Measurements from ENCODE around the gene PPFIBP1.

Gene PPFIBP1

DNA sequence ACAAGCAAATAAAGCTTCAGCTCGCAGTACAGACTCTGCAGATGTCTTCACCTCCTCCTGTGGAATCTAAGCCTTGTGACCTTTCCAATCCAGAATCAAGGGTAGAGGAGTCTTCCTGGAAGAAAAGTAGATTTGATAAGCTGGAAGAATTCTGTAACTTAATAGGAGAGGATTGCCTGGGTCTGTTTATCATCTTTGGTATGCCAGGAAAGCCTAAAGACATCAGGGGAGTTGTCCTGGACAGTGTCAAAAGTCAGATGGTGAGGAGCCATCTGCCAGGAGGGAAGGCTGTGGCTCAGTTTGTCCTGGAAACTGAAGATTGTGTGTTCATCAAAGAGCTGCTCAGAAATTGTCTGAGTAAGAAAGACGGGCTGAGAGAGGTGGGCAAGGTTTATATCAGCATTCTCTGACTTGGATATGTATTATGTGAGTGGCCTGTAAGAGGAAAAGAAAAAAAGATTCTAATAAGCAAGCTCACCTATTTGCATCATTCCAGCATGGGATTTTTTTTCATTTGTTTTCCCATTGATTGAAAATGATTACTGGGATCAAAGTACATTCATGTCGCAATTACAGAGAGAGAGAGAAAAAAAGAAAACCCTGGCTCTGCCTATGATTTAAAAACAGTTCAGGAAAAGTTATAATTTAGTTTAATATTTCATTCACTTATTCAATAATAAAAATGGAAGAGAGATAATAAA, 173.0 kb downstream of the PPFIBP1 start:
- TF ChIP-seq, protein P1, sequence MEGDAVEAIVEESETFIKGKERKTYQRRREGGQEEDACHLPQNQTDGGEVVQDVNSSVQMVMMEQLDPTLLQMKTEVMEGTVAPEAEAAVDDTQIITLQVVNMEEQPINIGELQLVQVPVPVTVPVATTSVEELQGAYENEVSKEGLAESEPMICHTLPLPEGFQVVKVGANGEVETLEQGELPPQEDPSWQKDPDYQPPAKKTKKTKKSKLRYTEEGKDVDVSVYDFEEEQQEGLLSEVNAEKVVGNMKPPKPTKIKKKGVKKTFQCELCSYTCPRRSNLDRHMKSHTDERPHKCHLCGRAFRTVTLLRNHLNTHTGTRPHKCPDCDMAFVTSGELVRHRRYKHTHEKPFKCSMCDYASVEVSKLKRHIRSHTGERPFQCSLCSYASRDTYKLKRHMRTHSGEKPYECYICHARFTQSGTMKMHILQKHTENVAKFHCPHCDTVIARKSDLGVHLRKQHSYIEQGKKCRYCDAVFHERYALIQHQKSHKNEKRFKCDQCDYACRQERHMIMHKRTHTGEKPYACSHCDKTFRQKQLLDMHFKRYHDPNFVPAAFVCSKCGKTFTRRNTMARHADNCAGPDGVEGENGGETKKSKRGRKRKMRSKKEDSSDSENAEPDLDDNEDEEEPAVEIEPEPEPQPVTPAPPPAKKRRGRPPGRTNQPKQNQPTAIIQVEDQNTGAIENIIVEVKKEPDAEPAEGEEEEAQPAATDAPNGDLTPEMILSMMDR (IDR thresholded peaks at IDR 0.05): no peak

DNA sequence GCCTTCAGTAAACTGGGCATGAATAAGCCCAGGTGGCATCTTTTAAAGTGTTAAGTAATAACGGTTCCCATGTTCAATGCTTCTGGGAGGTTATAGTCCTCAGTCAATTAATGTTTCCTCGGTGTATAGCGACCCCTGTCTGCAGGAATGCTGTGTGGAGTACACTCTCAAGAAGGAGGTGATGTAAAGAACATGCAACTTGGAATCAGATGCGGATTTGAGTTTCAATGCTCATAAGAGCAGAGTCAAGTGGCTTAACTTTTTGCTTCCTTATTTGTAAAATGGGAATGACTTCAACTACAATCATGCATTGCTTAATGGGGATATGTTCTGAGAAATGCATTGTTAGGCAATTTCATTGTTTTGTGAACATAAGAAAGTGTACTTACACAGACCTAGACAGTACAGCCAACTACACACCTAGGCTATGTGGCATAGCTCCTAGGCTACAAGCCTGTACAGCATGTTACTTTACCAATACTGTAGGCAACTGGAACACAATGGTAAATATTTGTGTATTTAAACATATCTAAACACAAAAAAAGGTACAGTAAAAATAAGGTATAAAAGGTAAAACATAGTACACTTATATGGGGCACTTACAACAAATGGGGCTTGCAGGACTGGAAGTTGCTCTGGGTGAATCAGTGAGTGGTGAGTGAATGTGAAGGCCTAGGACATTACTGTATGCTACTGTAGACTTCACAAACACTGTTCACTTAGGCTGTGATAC, 179.9 kb downstream of the PPFIBP1 start:
- TF ChIP-seq, protein P1 (IDR thresholded peaks at IDR 0.05): peak; percentile 94

DNA sequence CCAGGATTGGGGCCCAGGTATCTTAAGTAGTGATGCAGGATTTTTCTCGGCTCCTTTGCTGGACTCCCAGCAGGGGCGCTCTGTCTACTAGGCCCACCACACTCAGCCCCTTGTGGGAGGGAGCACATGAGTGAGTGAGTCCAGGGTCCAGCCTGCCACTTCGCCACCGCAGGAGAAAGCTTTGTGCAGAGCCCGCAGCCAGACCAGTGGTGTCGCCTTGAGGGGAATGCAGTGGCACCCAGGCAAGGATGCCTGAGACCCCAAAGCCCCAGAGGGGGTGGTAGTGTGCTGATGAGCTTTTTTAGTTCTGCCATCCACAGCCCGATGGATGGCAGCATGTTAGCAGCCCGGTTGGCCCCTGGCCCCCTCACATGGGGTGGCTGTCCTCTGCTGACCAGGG, 181.3 kb downstream of the PPFIBP1 start:
- TF ChIP-seq, protein P1 (IDR thresholded peaks at IDR 0.05): no peak

DNA sequence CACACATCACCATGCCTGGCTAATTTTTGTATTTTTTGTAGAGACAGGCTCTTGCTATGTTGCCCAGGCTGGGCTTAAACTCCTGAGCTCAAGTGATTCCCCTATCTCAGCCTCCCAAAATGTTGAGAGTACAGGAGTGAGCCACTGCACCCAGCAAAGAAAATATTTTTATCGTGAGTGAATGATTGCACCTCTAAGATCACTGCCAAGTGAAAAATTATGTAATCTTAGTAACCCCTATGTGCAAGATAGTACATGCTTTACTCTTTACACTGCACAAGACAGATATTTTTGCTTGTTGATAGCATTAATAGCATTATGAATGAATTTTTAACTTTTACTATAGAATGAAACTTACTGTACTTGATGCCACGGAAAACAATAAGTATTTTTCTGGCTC, 183.2 kb downstream of the PPFIBP1 start:
- TF ChIP-seq, protein P1 (IDR thresholded peaks at IDR 0.05): no peak

DNA sequence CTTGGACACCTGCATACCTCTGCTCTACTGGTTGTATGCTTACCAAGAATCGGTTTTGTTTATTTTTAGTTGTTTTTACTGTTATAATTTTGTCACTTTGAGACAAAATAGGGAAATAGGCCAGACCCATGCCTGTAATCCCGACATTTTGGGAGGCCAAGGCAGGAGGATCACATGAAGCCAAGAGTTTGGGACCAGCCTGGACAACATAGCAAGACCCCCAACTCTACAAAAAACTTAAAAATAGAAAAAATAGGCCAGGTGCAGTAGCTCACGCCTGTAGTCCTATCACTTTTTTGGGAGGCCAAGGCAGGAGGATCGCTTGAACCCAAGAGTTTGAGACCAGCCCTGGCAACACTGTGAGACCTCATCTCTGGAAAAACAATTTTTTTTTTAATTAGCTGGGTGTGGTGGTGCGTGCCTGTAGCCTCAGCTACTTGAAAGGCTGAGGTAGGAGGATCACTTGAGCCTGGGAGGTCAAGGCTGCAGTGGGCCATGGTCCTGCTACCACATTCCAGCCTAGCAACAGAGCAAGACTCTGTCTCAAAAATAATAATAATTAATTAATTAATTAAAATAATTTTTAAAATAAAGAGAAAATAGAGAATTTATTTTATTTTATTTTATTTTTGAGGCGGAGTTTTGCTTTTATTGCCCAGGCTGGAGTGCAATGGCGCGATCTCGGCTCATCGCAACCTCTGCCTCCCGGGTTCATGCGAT, 185.4 kb downstream of the PPFIBP1 start:
- TF ChIP-seq, protein P1 (IDR thresholded peaks at IDR 0.05): no peak

DNA sequence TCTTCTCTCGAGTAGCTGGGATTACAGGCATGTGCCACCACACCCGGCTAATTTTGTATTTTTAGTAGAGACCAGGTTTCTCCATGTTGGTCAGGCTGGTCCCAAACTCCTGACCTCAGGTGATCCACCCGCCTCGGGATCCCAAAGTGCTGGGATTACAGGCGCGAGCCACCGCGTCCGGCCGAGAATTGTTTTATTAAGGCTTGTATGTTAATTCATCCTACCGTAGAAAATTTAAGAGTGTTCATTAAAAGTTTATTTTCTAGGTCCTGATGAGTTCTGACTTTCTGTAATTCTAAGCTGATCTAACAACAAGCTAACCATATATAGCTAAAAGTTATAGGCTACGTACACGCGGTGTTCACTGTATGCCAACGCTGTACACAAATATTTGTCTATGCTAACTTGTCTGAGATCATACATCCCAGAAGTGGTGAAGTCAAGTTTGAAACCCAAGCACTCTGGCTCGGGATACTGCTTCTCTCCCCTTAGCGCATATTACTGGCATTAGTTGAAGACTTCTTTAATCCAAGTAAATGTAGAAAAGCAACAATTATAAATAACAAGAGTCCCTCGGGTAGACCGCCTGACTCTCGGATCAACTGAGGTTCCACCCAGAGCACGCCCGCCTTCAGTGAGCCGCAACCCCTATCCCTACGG, 186.1 kb downstream of the PPFIBP1 start:
- TF ChIP-seq, protein P1 (IDR thresholded peaks at IDR 0.05): no peak

DNA sequence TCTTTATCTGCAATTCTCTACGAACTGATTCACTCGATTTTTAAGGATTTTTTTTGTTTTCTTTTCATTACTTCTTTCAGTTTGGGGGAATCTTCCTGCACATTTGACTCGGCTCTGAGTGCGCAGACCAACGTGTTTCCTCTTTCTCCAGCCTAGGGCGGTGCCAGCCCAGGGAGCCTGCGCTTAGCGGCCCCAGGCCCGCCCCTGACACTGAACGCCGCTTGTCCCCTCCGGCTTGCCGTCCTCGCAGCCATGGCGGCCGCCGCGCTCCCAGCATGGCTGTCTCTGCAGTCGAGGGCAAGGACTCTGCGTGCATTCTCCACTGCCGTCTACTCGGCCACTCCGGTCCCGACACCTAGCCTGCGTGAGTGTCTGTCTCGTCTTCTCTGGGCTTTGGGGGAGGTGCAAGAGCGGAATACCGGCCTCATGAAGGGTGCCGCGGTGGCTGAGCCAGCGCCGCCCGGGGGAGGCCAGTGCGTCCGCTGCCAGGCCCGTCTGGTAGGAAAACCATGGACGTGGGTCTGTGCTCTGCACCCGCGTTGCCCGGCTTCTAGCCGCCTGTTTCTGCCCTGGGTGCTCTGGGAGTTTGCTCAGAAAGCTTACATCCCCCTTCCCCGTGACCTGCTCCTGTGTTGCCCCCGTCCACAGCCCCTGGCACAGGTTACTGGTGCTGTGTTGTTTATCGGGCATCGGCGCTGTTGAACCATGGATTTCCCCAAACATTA, 186.7 kb downstream of the PPFIBP1 start, which contains the start of gene MRPS35:
Gene MRPS35, plus strand, starts transcription at position 241 of the 725 bp plus-strand sequence. Its CDS starts 12 bp downstream, at position 253.
- TF ChIP-seq, protein P1 (IDR thresholded peaks at IDR 0.05): no peak

All from LNCAP (cell line).